HG02981 (cell line): ENCODE measurements around the gene ELF5.

Experiments used
- ATAC-seq: cut with Tn5 transposase; IDR thresholded peaks from one replicate; pipeline ENCODE4 v1.9.1; 2021; ENCODE audit warnings: mild to moderate bottlenecking, moderate library complexity; ENCODE audit not compliant: unreplicated experiment

ELF5 gene

GRCh38 chr11:34523053-34523452 is 9.5 kb upstream of the ELF5 start:
- ATAC-seq = no peak

GRCh38 chr11:34522188-34522587 is 8.6 kb upstream of the ELF5 start:
- ATAC-seq = no peak

DNA sequence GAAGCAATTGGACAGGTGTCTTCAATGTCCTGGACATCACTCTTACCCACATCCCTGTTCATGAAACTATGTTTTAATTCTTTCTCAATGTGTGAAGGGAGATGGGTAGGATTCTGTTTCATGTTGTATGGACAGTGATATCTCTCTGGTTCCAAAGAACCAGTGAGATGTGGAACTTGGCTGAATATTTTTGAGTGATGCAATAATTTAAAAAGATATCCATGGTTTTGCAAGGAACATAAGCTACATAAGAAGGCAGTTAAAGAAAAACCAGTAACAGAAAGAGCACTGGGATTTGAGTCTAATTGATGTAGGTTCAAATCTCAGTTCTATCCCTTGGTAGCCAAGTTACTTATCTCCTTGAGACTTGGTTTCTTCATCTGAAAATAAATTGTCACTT is 7.7 kb upstream of the ELF5 start:
- no peak for ATAC-seq

GRCh38 chr11:34519595-34520235 is 6.1 kb upstream of the ELF5 start:
- no peak for ATAC-seq

GRCh38 chr11:34516247-34517040 is 2.9 kb upstream of the ELF5 start:
- ATAC-seq = no peak

GRCh38 chr11:34514597-34514996 is 1.0 kb upstream of the ELF5 start:
- ATAC-seq = no peak

DNA sequence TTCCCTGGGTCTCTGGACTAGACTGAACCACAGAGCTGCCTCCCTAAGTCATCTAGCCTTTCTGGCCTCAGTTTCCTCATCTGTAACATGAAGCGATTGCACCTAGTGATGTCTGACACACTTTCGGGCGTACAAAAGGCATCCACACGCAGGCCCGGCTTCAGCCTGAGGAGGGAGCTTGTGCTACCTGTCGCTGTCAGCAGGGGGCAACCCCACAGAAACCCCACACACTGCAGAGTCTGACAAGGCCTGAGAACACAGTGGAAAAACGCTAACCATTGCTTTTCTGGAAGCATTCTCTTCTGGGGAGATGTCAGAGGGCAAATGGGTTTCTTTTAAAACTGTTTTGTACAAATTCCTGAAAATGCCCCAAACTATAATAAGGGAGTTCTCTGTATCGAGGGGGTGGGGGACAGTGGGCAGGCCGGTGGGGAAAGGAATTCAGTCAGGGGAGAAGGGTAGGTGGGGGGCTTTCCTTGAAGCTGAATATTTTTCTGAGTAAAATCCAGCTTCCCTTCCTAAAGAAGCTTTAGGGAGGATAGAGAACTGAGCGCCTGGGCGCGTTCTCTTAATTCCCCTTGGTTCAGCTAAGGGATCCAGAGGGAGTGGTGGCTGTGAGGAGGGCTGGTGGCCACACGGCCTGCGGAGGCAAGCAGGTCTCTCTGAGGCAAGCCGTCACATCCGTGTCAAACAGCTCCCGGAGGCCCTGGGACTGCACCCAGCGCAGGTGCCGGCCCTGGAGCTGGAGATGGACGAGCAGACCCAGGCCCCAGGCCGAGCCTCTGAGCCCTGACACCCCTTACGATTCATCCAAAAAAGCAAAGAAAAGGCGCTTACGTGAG is 533 bp downstream of the ELF5 start:
- peak; percentile 95 for ATAC-seq

GRCh38 chr11:34510673-34511072 is 2.9 kb downstream of the ELF5 start:
- ATAC-seq = no peak

DNA sequence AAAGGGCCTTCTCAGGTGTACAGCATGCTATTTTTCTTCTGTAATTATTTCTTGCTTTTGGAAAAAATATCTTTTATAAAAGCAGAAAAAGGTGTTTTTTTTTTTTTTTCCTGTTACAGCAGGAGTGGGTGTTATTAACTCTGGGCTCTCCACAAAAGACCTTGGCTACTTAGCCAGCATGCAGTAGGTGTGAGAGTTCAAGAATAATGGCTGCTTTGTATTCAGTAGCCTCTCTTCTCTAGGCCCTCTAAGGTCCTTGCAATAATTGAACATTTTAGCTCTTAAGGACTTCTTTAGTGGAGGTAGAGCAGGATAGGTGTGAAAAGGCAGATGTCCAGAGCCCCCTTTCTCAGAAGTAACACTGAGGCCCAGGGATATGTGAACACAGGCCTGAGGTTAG is 3.4 kb downstream of the ELF5 start:
- no peak for ATAC-seq

DNA sequence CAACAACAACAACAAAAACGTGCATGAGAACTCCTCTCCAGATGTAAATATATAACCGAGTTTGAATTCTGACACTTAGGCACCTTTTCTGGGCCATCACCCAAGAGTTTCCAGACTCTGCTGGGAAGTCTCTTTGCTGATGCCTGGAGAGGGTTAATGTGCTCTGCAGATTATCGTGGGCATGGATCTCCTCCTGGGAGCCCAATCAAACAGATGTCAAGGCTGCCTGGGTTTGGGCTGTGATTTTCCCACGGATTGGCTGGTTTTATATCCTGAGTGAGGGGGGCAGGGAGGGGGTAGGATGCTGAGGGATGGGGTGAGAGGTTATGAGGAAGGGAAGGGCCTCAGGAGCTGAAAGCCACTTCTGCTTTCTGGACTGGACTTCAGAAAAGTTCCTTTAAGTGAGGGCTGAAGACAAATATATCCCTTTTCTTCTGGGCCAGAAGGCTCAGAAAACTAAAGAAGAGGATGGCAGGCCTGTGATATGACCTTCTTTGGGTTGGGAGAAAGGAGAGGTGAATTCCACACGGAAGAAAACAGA is 4.2 kb downstream of the ELF5 start:
- no peak for ATAC-seq

GRCh38 chr11:34508524-34508923 is 5.1 kb downstream of the ELF5 start:
- ATAC-seq = no peak

GRCh38 chr11:34507610-34508009 is 6.0 kb downstream of the ELF5 start:
- ATAC-seq = no peak

DNA sequence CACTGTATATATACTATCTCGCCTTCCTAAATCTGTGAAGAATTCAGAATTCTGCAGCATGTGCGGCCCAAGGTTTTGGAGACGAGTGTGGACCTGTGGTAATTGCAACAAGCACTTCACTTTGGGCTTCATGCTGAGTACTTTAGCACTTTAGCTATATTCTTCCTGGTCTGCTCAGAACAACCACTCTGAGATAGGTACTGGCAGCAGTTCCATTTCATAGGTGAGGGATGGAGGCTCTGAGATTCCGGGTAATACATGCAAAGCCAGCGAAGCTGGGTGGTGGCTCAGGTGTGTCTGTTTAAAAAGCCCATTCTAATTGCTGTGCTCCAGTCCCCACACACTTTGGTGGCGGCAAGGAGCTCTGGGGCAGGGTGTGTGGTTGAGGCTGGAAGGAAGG is 6.4 kb downstream of the ELF5 start:
- no peak for ATAC-seq

- no peak for ATAC-seq
Measured at GRCh38 chr11:34505874-34506273, 7.7 kb downstream of the ELF5 start.

DNA sequence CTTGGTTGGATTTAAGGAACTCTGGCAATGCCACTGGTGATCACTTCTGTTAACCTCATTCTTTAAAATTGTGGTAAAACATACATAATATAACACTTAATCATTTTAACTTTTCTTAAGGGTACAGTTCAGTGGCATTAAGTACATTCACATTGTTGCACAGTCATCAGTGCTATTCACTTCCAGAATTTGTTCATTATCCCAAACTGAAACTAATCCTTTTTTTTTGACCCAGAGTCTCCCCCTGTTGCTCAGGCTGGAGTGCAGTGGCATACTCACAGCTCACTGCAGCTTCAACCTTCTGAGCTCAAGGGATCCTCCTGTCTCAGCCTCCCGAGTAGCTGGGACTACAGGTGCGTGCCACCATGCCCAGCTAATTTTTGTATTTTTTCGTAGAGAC is 10.6 kb downstream of the ELF5 start:
- ATAC-seq = no peak

DNA sequence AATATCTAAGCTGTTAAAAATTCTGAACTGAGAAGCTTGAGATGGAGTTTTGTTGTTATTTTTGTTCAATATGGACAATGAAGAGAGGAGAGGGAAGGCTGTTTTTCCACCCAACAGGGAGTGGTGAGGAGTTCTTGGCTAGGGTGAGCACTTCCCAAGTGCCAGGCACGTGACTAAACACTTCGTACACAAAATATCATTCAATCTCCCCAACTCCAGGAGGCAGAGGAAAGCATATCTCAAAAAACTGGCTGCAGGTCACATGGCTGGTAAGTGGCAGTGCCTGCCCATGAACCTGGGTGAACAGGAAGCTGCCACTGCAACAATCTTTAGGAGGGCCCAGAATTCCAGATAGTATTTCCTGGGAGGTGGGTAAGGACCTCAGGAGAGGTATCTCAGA is 11.6 kb downstream of the ELF5 start:
- ATAC-seq = no peak

DNA sequence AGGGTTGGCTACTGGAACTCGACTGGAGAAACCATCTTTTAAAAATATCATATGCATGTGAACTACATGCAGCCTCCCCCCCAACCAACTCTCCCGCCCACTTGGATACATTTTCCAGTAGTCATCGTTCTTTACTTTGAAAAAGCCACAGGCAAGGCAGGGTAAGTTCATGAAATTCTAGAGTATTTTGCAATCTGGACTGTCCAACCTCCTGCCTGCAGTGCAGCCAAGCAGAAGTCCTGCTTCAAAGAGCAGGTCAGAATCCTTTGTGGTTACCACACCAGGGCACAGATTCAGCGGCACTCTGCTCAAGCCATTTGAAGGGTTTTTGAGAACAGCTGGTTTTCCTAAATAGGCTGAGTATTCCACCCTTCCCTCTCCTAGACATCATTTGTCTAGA is 12.1 kb downstream of the ELF5 start:
- no peak for ATAC-seq

- ATAC-seq = no peak
Measured at GRCh38 chr11:34499719-34500500, 13.7 kb downstream of the ELF5 start.

DNA sequence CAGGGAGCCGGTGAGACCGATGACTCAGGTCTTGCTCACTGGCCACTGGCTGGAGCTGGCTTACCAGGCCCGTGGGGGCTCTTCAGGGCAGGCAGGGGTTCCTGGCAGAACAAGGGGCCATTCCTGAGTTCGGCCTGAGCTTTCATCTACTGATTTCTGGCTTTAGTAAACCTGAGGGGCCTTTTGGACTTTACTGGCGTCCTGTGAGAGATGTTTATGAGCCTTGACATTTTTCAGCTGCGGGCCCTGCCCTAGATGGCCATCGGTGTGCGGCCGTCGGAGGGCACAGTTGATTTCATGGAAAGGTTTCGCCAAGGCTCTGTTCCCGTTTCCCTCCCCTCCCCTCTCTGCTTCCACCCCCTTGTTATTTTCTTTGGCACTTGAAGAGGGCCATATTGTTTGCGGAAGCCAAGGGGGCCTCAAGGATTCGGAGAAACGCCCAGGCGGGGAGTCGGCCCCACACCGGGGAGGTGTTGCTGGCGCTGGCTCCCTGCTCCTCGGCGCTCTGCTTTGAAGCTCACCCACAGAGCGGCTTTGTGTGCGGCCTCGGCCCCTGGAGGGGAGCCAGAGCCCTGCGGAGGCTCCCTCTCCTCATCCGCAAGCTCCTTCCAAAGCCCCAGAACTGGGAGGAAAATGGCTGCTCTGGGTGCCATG is 17.7 kb downstream of the ELF5 start:
- no peak for ATAC-seq

GRCh38 chr11:34495239-34495723 is 18.3 kb downstream of the ELF5 start:
- no peak for ATAC-seq
